GM21825 (cell line): ENCODE results near the gene LYSMD3.

ENCODE experiments used
- ATAC-seq: cut with Tn5 transposase; IDR thresholded peaks from one replicate; pipeline ENCODE4 v1.9.1; 2021; ENCODE audit warnings: mild to moderate bottlenecking, moderate library complexity; ENCODE audit not compliant: unreplicated experiment

The LYSMD3 gene

DNA sequence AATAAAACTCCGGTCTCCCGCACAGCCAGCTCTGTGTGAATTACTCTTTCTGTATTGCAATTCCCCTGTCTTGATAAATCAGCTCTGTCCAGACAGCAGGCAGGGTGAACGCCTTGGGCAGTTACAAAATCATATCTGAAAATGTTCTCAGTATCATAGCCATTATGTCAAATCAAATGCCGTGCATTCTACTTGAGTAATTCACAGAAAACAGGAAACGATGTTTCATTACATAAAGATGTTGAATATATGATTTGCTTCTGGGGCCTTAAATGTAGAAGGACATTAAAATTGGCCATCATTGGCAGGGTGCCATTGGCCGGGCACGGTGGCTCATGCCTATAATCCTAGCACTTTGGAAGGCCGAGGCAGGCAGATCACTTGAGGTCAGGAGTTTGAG is 46.2 kb downstream of the LYSMD3 start:
- no peak for ATAC-seq

DNA sequence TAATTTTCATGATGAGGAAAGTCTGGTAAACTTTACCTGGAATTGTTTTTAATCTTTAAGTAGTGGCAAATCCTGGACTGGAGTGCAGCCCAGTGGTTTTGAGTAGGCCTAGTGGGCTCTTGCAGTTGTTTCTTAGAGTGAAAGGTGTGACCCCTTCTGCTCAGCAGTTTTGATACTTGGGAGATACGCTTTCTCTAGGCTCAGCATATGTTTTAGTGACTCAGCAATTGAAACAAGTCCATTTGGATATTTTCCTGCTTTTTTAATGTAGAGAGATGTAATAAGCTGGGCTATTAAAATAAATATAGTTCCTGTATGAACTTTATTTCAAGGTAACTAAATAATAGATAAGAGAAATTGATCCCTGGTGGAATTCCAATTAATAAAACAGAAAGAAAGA is 48.7 kb downstream of the LYSMD3 start:
- no peak for ATAC-seq

DNA sequence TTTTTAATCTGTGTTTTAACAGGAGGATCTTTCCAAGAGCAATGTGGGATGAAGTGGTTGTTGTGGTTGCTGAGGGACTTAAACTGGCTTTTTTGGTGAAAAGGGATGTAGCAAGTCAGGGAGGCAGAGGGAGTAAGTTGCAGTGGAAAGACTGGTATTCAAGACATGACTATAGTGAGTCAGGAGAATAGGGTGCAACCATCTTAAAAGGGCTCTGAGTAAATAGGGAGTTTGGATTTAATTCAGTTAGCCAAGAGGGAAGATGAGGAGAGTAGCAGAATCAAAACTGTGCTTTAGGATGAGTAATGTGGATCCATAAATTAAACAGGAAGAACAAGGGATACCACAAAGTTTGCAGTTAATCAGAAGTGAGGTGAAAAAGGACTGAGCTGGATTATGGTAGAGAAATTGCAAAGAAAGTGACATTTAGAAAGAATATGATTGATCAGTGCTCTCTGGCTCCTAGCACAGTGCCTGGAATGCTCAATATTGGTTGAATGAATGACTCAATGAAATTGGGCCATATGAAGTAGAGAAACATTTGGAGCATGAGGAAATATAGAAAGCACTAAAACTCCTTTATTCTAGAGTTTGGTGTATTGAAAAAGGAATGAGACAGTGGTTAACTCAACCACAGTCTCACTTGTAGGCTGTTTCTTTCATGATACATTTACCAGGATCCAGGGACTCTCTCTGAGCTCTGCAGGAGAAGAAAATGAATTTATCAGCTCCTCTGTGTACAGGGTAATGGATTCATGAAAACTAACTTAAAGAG is 49.6 kb downstream of the LYSMD3 start:
- no peak for ATAC-seq

DNA sequence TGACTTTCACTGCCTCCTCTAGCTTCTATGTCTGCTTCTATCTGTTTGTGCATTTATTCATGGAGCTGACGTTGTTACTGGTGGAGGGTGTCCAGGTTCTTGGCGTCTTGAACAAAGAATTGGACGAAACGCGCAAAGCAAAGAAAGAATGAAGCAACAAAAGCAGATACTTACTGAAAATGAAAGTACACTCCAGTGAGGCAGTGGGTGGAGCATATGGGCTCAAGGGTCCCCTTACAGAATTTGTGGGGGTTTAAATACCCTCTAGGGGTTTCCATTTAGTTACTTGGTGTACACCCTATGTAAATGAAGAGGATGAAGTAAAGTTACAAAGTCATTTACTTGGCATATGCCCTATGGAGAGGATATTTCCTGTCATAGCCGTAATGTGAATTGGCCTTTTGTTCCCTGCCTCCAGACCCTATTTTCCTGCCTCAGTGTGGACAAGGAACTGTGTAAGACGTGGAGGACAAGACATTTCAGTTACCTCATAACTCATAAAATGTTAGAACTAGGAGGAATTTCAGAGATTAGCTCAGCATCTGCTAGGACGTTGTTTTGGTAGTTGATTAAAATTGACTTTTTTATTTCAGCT is 51.7 kb downstream of the LYSMD3 start:
- no peak for ATAC-seq

DNA sequence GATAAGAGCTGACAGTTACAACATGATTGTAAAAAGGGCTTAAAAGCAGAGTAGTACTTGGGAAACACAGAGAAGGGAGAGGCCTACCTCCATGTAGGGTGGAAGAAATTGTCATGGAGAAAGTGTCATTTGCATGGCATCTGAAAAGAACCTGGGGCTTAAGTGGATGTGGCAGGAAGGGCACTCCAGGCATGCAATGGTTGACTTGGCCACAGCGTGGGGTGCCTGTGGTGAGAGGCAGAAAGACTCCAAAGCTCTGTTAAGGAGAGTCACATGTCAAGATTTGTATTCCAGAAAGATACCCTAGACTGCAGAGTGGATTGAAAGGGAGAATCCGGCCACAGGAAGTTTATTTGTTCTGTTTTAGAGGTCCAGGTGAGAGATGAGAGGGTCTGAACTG is 52.3 kb downstream of the LYSMD3 start:
- ATAC-seq, result no peak

DNA sequence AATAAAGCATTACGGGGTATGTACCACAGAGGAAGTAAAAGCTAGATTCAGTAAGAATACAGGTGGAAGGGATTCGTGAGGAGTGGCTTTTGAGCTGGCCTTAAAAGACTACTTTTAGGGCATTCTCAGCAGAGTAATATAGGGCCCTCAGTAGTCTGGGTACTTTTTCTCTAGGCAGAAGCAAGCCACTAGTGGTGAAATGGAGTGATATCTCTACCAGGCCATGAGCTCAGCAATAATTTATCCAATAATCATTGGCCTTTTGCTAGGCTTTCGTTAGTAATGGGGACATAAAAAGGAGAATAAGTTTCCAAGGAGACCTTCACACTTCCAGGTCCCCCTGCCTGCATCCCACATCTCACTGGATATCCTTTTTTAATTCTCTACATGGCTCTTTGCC is 53.0 kb downstream of the LYSMD3 start:
- no peak for ATAC-seq

DNA sequence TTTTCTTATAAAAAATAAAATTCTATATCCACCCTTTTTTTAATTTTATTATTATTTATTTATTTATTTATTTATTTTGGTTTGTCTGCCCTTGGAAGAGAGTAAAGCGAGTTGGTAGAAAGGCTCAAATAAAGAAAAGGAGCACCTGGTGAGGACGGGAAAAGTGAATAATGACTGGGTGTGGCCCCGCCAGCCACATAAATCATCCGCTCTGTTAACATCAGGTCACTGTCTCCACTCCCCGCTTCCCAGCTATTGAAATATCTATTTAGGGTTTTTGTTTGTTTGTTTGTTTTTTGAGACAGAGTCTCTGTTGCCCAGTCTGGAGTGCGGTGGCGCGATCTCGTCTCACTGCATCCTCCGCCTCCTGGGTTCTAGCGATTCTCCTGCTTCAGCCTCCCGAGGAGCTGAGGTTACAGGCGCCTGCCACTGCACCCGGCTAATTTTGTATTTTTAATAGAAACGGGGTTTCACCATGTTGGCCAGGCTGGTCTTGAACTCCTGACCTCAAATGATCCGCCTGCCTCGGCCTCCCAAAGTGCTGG is 53.9 kb downstream of the LYSMD3 start:
- no peak for ATAC-seq

DNA sequence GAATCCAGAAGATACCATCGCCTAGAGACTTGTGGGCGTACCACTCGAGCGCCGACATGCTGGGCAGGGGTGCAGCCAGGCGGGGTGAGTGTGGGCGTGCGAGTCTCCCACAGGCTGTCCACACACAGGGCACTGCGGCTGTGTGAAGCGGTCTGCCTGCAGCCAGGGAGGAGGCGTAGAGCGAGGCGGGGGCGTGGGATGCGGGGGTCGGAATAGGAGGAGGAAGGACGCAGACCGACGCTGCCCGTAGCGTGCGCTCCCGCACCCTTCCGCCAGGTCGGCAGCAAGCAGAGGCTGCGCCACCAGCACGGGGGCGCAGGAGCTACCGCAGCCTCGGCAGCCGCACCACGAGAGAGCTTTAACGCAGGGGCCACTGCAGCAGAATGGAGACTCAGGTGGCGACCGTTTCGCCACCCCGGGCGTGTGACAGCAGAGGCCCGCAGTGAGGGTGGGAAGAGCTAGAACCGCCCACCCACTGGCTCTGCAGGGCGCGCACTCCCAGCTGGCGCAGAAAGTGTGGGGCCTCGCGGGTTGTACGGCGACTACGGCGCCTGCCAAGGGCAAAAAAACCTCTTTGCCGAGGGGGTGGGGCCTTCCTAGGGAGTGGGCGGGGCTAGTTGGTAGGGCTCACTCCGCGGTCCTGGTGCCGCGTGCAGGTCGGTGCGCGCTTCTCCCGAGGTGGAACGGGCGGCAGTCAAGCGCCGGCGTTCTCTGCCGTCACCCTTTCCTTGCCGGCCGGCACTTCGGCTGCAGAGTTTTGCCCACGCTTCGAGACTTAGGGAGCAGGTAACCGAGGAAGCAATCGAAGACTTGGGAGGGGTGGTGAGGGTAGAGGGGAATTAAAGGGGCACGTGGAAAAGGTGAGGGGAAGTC is 54.9 kb downstream of the LYSMD3 start, which contains the start of the genes MBLAC2 and POLR3G:
MBLAC2 (minus strand) TSS at position 537 of the 873 bp plus-strand sequence; CDS start at position 58, 479 bp downstream.
POLR3G (plus strand) TSS at position 630 of the 873 bp plus-strand sequence. CDS start 10,704 bp downstream, outside the sequence.
- peak; percentile 88 for ATAC-seq

DNA sequence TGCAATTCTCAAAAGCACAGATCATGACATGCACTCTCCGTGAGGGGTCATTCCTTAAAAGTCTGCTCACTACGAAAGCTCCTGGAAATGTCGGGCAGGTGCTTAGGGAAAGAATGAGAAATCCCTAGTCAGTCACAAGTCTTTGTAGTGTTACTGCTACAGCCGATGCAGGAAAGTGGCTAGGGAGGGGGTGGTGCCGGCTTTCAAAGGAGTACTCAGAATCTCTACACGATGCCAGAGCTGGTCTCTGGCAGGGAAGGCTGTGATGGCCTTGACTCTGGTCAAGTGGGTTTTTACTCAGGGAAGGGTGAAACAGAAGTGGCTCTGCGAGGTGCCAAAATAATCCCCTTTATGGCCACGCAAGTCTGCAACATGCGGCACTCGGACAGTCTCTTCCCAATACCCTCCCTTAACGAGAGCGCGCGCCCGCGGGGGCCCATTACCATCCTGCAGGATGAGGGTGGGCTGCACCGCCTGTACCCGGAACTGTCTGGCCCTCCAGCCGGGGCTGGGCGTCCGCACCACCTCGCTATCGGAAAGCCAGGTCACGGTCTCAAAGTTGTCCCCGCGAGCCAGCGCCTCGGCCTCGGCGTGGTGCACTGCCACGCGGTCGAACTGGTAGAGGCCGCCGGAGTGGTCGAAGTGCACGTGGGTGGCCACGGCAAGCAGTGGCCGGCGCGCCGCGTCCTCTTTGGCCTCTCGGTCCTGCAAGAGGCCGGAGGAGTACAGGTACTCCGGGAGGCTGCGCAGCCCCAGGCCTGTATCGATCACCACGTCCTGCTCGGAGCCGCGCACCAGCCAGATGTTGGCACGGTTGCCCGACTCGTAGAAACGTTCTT is 55.8 kb downstream of the LYSMD3 start:
- peak; percentile 12 for ATAC-seq

DNA sequence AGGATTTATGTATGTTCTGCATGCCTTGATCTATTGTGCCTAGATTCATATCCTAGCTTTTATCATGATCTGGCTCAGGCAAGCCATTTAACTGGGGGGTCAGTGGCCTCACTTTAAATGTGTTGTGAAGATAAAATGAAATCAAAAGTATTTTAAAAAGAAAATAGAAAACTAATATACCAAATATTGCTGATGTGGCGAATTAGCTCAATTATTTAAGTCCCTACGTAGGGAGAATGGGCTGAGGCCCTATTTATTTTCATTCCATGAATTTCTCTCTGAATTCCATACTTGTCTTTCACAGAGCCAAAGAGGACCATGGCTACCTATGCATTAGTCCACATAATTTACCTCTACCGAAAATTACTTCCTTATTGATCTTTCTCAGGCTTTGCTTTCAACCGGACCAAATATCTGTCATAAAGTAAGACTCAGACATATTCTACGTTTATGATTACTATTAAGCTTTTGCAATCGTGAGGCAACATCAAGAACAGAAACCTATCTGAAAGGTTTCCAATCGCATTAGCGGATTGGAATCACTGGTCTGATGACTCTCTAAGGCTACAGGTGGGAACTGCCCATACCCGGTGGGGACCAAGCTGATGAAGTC is 56.5 kb downstream of the LYSMD3 start:
- peak; percentile 9 for ATAC-seq
